A673 (cell line): Measurements from ENCODE around the gene UVSSA.

ENCODE experiments used
- CTCF ChIP-seq: fragments of 300-800, 200-600 bp; sonication (generic); conservative IDR thresholded peaks from 2 replicates; pipeline ENCODE4 v1.5.1; 2017; ENCODE audit warnings: low read depth, mild to moderate bottlenecking, antibody characterized with exemption, low read length, moderate library complexity, mixed read lengths
- EZH2 ChIP-seq: fragments of 200-600 bp; sonication (generic); IDR thresholded peaks from 2 replicates; pipeline ENCODE4 v1.6.1; 2017; ENCODE audit warnings: borderline replicate concordance, low read depth, mild to moderate bottlenecking, mixed read lengths, antibody characterized with exemption, low read length; ENCODE audit not compliant: poor library complexity, severe bottlenecking

DNA sequence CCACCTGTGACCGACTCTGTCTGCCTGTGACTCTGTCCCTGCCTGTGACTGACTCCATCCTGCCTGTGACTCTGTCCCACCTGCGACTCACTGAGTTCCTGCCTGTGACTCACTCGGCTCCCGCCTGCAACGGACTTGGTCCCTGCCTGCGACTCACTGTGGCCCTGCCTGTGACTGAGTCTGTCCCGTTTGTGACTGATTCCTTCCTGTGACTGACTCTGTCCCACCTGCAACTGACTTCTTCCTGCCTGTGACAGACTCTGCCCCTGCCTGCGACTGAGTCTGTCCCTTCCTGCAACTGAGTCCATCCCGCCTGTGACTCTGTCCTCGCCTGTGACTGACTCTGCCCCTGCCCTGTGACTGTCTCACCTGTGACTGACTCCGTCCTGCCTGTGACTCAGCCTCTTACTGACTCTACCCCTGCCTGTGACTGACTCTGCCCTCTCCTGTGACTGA is 9.6 kb upstream of the UVSSA start:
- TF ChIP-seq CTCF = no peak
- TF ChIP-seq EZH2 = no peak
